Activated naive CD4-positive, alpha-beta T cell treated with Interleukin-2 at 50 U/mL for 16 hours (primary cell): ENCODE data around the gene GPANK1.

Experiments used
- DNase-seq: peaks from one replicate; pipeline ENCODE4 v3.0.0-alpha.2; 2020

GPANK1 gene

DNA sequence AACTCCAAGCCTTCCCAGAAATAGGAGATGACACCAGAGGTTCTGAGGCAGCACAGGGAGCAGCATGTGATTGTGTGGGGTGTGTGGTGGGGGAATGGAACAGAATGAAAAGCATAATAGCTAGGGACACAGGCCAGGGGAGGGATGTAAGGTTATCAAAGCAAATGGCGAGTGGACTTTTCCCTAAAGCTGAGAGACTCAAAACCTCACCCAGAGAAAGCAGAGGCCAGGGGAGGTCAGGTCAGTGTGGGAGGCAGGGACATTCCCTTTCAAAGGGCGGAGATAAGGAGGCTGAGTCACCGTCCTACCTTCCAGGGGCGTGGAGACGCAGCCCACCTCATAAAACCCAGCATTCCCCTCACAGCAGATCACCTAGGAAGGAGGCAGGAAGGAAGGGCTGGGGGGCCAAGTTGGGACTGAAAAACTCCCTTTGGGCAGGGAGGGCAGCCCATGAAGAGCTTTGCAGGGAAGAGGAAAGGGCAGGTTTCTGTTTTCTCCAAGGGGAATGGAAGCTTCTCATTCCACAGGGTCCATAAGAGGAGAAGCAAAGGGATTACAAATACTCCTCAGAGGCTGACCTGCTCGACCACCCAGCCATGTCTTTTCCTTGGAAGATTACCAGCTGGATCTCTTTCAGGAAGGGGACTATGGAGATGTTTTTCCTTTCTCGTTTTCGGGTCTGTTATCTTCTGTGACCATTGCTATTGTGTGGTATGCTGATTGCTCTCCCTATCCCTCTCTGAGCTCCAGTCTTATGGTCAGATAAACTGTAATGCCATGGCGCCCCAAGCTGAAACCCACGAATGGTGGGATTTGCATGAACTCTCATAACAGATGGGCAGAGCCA, 25.7 kb upstream of the GPANK1 start:
- no peak for DNase-seq

DNA sequence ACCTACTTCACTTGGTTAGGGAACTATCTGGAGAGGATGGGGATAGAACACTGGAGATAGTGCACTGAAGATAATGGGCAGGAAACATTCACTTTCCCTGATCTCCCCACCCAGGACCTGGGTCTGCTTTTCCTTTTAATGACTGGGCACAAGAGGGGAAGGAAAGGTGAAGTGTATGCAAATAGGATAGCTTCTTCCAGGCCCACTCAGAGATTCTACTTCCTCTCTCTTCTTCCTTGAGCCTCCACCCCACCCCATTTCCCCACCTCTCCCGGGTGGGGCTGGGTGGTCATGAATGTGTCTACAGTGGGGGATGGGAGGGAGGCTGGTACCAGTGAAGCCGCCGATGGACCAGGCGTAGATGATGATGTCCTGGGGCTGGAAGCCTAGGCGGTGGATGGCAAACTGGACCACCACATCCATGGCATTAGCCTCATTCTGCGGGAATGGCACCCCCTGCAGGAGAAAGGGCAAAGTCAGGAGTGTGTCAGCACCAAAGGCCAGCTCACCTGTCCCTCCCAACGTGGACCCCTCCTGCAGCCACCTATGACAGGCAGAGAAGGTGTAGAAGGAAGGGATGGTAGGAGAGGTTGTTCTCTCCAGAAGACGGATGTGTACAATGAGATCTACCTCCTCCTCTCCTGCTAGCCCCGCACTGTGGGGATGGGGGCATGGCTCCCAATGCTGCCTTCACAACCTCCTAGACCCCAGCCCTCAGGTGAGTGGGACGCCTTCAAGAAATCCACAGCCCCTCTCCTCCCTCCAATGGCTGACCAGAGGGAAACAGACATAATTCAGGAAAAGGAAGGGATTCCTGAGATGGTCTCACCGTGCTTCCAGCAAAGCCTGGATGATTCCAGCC, 24.7 kb upstream of the GPANK1 start:
- DNase-seq: peak; percentile 14

DNA sequence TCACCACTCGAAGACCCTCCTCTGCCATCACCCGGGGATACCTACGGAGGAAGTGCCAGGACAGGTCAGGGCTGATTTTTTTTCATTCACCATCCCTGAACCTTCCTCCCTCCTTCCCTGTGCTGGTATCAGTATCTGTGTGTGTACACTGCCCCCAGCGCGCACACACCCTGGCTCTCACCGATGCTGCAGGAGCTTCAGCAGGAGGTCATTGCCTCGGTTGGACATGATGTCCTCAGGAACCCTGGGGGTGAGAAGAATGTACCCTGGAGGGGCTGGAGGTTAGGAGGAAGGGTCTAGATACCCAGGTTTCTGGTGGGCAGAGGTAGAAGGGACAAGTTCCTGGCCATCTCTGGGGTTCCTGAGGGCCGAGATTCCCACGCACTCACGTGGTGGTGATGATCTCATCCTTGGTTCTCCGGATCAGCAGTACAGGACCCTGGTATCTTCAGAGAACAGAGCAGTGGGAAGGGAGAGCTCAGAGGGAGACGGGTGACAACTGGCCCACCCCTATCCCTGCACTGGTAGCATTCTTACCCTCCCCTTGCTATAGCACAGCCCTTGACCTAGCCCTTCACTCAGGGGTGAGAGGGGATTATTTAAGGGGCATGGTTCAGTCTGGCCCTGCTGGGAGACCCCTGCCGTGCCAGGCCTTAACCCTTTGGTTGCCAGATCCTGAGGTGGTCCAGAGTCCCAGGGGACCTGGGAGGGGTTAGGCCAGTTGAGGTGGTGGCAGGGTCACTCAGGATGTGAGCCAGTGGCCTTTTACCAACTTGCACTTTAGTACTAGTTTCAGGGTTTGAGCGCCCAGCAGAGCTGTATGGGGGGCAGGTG, 23.3 kb upstream of the GPANK1 start:
- DNase-seq: no peak

DNA sequence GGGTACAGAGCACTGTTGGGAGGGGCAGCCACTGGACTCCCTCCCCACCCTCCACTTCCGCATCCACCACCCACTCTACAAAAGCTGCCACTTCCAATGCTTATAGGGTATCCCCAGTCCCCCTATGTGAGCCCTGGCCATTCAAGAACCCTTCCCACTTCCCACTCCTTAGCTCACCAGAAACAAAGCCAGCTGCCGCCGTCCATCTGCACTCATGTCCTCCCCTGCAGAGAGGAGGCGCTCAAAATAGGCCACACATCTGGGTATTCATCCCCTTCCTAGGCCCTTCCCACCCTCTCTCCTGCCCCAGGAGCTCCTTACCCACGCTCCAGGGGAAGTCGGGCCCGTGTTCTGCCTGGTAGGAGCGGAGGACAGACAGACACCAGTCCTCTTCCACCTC, 22.5 kb upstream of the GPANK1 start:
- DNase-seq: no peak

DNA sequence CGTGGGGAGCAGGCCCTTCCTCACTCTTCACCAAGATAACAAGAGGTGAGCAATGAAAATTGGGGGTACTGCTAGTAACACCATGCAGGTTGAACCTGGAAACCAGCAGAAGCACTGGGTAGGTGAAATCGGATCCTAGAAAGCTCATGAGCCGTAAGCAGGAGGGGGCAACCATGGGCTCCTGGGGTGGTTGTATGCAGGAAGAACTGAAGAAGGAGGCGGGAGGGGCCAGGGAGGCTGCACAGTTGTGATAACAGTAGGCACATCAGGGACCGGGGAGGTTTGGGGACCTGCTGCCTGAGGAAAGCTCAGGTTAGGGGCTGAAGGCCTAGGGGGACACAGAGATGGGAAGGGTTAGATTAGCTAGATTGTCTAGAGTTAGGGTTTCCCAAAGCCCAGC, 21.7 kb upstream of the GPANK1 start:
- DNase-seq: no peak

DNA sequence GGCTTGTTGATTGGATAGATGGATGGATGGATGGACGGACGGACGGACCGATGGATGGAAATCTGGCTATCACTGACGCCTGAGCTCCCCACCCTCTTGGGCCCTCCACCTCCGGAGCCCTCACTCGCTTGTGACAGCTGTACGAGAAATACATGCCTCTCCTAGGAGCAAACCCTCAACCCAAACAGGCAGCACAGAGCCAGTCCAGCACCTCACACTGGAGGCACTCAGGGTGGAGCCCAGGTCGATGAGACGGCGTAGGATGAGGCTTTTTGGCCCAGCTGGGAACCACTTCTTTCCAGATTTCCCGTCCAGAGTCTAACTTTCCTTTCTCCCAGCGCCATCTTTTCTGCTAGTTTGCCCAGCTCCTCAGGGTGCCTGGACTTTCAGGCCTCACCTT, 18.8 kb upstream of the GPANK1 start:
- no peak for DNase-seq

DNA sequence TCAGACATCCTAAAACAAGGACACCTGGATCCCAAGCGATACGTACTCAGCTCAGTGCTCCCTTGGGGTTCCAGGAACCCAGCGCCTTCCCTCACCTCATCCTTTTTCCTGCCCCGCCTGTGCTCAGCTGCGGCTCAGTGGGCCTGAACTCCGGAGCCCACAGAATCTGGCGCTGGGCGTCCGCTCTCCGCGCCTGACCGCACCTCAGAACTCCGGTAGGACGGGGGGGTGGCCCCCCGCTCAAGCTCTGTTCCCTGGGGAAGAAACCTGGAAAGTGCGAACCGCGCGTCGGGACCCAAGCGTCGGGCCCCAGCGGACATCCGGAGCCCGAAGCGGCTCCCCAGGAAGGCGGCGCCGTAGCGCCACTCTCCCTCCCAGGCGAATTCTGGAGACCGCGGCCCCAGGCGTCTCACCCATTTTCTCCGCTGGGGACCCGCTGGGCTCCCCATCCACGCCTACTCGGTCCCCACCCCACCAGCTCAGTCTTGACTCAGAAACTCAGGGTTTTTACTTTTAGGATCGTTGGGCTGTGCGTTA, 16.4 kb upstream of the GPANK1 start:
- DNase-seq: peak; percentile 55

DNA sequence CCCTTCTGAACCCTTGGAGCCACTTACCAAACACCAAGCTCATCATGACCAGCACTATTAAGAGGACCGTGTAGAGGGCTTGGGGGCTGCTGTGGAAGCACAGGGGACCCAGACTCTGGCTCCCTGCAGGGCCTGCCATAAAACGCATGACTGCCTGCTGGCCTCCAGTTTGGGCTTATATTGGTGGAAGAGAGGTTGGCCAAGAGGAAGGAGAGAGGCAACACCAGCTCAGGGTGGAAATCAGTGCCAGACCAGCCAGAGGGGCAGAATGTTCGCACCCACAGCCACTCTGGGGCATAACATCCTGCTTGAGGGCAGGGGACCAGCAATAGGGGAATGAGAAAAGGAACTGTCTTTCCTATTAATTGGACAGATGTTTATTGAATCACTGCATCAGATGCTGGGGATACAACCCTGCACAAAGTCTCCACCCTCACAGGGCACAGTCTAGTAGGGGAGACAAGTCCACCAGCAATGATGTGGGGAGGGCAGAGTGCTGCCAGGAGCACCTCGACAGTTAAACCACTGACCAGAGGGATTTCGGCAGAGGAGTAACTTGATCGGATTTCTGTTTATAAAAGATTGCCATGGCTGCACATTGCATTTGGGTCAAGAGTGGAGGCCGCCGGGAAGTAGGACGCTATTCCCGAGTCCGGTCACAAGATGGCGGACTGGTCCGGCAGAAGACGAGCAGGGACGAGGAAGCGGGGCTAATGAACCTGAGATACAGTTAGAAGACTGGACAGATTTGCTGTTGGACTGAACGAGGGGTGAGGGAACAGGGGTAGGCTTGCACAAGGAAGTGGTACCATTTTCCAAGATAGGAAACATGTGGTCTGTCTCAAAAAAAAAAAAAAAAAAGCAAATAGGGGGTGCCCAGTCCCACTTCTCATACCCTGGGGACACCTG, 15.7 kb upstream of the GPANK1 start, which contains the start of gene LY6G5C:
Gene LY6G5C, minus strand, starts transcription at position 842 of the 909 bp plus-strand sequence. Its CDS starts 694 bp downstream, at position 148.
- peak; percentile 69 for DNase-seq

DNA sequence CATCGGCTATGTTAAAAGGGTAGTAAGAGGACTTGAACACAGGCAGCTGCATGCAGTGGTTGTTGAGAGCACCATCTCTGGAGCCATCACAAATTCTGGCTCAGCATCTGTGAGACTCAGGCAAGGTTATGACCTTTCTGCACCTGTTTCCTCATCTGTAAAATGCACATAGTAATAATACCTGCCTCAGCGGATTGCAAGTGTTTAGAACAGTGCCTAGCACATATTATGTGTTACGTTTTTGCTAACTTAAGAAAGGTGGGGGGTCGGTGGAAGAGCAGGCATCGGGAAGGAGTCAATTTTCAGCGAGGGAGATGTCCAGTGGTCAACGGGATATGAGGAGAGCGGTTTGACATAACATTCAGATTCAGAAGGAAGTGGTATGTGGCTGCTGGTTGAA, 13.2 kb upstream of the GPANK1 start:
- DNase-seq: no peak

DNA sequence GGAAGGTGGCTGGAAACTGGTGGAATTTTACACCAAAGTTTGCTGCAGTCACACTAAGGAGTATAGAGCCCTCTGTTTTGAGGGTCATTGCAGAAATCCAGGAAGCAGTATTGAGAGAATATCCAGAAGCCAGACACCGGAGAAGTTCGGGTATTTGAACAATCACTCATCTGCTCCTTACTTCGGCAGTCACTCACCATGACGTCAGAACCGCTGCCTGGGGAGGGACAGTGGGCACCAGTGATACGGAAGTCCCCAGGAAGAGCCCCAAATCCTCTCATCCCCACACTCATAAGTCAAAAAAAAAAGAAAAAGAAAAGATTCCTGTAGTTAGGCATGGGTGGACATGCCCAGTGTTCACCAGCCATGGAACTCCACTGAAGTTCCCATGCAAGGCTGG, 12.1 kb upstream of the GPANK1 start:
- no peak for DNase-seq

DNA sequence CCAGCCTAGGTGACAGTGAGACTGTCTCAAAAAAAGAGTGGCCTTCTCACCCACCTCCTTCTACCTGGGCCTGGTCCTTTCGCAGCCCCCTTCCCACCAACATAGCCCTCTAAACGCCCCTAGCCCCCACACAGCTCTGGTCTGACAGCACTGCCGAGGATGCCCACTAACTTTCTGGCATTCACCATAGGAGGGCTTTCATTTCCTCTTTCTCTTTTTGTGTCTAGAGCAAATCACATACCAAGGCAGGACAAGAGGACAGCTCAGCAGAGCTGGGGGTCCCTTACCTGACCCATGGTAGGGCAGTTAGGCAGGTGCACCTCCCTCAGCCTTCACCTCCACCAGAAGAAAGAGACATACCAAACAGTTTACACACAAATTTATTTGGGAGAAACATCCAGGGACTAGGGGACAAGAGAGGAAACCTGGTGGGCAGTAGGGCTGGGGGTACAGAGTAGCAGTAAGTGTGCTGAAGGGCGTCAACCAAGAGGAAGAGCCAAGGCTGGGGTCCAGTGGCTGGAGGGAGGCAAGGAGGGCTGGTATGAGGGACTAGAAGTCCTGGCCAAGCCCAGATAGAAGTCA, 11.6 kb upstream of the GPANK1 start:
- DNase-seq: no peak

DNA sequence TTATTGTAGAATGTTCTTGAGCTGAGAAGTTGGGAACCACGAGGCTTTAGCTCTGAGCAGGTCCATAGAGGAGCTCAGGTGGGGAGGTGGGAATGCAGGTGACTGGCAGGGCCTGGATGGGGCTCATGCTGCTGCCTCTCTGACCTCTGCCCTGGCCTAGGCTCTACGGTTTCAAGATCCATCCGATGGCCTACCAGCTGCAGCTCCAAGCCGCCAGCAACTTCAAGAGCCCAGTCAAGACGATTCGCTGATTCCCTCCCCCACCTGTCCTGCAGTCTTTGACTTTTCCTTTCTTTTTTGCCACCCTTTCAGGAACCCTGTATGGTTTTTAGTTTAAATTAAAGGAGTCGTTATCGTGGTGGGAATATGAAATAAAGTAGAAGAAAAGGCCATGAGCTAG, 4.9 kb upstream of the GPANK1 start, which contains the start of gene LY6G5B:
Gene LY6G5B, plus strand, starts transcription at position 301 of the 400 bp plus-strand sequence. CDS start 975 bp downstream, outside the sequence.
- DNase-seq: no peak

DNA sequence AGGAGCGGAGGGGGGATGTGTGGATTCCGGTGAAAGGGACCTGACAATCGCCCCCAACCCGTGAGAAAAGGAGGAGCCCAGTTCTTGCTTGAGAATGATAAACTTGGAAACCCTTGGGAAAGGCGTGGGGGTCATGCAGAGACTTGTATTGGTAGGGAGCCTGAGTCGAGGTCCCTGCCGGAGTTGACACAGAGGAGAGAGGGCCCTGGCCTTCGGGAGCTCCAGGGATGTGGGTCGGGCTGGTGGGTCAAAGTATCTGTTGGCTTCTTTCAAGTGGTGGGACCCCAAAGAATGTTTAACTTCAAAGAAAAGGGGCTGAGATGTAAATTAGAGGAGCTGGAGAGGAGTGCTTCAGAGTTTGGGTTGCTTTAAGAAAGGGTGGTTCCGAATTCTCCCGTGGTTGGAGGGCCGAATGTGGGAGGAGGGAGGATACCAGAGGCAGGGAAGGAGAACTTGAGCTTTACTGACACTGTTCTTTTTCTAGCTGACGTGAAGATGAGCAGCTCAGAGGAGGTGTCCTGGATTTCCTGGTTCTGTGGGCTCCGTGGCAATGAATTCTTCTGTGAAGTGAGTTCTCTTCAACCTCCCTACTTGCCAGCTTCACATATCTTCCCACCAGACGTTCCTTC, 1.7 kb upstream of the GPANK1 start:
- DNase-seq: no peak

DNA sequence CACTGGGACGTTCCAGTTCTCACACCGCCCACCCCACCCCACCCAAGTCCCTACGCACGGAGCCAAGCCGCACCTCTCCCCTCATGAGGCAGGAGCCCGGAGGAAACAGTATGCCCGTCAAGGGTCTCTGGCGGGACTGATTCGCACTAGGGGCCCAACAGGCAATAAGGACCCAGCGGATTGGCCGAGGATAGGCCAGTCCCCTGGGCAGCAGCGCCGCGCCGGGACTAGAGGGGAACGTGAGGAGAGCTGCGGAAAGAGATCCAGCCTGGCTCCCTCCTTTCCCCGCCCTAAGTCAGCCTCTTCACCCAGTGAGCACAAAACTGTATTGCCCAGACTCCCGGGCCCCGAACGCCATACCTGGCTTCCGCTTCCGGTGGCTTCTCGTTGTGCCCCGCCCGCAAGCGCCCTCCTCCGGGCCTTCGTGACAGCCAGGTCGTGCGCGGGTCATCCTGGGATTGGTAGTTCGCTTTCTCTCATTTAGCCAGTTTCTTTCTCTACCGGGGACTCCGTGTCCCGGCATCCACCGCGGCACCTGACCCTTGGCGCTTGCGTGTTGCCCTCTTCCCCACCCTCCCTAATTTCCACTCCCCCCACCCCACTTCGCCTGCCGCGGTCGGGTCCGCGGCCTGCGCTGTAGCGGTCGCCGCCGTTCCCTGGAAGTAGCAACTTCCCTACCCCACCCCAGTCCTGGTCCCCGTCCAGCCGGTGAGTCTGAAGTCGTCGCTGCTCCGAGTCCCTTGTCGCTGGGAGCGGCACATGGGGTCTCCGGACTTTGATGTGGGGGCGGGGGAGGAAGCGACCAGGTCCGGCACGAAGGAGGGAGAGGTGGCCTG, 922 bp upstream of the GPANK1 start, which contains the start of gene CSNK2B:
Gene CSNK2B, plus strand, starts transcription at position 580 of the 836 bp plus-strand sequence. CDS start 752 bp downstream, outside the sequence.
- peak; percentile 99 for DNase-seq

DNA sequence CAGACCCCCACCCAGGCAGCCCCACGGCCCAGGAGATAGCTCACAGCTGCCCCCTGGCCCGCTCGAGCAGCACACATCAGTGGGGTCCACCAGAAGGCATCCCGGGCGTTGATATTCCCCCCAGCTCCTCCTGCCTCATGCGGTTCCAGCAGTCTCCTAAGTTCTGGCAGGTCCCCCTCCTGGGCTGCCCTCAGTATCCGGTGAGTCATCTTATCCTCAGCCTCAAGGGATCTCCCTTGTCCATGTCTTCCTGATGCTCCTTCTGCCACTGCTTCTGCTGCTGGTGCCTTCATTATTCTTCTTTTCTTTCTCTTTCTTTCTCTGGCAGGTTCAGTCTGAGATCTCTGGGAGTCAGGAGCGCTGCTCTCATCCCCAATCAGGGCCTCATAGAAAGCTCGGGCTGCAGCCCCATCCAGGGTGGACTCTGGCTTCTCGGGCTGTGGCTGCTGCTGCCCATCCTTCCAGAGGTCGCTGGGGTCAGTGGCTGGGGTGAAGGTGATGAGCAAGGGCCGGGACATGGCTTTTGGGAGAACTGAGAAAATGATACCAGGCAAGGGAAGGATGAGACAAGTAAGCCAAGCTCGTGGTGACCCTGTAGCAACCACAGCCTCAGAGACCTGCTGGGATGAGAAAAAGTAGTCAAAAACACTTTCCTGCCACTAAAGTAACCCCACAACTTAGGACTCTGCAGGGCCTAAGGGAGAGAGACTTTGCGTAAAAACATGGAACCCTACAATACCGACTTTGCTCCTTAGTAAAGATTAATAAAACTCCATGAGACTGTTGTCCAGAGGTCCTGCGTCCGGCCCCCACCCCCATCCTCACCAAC, 622 bp downstream of the GPANK1 start:
- peak; percentile 6 for DNase-seq

DNA sequence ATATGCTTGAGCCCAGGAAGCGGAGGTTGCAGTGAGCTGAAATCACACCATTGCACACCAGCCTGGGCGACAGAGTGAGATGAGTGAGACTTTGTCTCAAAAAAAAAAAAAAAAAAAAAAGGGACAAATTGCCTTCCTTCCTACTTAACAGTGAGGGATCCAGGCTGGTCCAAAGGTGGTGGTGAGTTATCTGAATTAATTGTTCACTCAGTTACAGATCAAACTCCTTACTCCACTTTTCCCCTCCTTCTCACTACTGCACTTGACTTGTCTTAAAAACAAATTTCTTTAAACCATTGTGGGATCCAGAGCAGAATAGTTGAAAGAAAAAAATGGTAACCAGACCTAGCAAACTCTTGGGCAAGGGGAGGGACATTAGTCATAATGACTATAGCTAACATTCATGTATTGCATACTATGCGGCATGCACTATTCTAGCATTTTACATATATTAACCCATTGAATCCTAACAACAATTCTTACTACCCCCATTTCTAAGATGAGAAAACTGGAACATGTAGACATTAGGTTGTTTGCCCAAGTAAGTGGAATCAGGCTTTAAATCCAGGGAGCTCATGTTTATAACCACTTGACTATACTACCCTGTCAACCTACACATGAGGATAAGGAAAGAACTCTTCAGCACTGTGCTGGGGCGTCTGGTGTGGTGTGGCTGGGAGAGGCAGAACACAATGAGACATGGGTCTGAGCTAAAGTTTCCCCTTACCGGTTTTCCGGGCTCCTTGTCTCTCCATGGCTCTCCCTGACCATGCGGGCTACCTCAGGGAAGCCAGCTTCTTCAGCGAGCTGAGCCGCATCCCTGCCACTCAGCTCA, 1.5 kb downstream of the GPANK1 start:
- DNase-seq: no peak

DNA sequence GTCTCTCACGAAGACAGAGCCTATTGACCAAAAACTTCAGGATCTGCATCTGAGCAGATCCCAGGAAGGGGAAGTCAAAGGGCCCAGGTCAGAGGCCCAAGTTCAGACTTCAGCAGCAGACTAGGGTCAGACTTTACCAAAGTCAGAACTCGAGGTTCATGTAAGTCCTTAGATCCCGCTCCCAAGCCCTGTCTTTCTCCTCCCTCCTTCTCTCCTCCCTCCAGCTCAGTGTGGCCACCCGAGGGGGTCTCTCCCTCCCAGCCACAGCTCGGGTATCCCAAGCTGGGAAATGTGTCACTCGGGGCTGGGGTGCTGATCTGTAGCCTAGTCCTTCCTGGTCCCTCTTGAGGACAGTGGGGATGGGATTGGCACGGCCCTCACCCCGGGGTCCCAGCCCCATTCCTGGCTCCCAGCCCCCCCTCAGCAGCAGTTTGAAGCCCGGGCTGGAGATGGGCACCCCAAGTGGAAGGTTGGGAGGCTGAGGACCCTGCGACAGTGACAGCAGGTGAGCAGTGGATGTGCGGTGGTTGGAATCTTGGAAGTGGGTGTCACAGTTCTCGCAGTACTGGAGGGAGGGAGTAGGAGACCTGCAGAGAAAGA, 2.6 kb downstream of the GPANK1 start:
- no peak for DNase-seq
